Liver (tissue), 9 donors: Measurements from ENCODE around the gene CCIN. TPM values are rescaled to one million over a fixed set of nuclear protein-coding genes. Genes with fewer than 3 reads are reported as not detected.

ENCODE experiments used
- DNase-seq: peaks from one replicate; pipeline ENCODE4 v3.0.0-alpha.2; 2017; ENCODE audit warnings: low spot score
- H3K27ac ChIP-seq, 2 donors: one replicate each; pipeline ENCODE4 v1.7.0; 2013; ENCODE audit warnings: inconsistent platforms in 2 of 2, low read length in 2 of 2, control low read depth in 1 of 2, low read depth in 1 of 2, mild to moderate bottlenecking in 1 of 2
- H3K27me3 ChIP-seq, 4 donors: one replicate each; pipeline versions ENCODE4 v1.6.1 to v1.7.0; 2013; ENCODE audit warnings: low read length in 3 of 4, inconsistent platforms in 1 of 4, mild to moderate bottlenecking in 1 of 4, moderate library complexity in 1 of 4; ENCODE audit not compliant: control insufficient read depth in 4 of 4, insufficient read depth in 4 of 4
- H3K36me3 ChIP-seq, 4 donors: one replicate each; pipeline versions ENCODE4 v1.6.1 to v1.7.0; 2013; ENCODE audit warnings: low read length in 3 of 4, mild to moderate bottlenecking in 3 of 4, low read depth in 1 of 4, moderate library complexity in 1 of 4; ENCODE audit not compliant: control insufficient read depth in 4 of 4, insufficient read depth in 3 of 4
- H3K4me1 ChIP-seq, 4 donors: one replicate each; pipeline versions ENCODE4 v1.6.1 to v1.7.0; 2013; ENCODE audit warnings: low read length in 3 of 4, mild to moderate bottlenecking in 3 of 4, moderate library complexity in 1 of 4; ENCODE audit not compliant: control insufficient read depth in 4 of 4, insufficient read depth in 4 of 4
- H3K4me3 ChIP-seq, 3 donors: one replicate each; pipeline versions ENCODE4 v1.6.1 to v1.7.0; 2013; ENCODE audit warnings: low read length in 3 of 3, control low read depth in 1 of 3, low read depth in 1 of 3, mild to moderate bottlenecking in 1 of 3
- H3K9ac ChIP-seq, 2 donors: one replicate each; pipeline ENCODE4 v1.7.0; 2013; ENCODE audit warnings: low read length in 2 of 2, mild to moderate bottlenecking in 2 of 2, moderate library complexity in 2 of 2, control low read depth in 1 of 2, low read depth in 1 of 2
- H3K9me3 ChIP-seq, 4 donors: one replicate each; pipeline versions ENCODE4 v1.6.1 to v1.7.0; 2013; ENCODE audit warnings: low read length in 3 of 4; ENCODE audit not compliant: control insufficient read depth in 4 of 4
- ATF3 ChIP-seq: IDR thresholded peaks from 2 replicates; pipeline ENCODE4 v1.6.1; 2016; ENCODE audit warnings: antibody characterized with exemption
- CTCF ChIP-seq: fragments of 150-350 bp; IDR thresholded peaks from 2 replicates; pipeline ENCODE4 v1.5.1; 2017; ENCODE audit warnings: improper control_type of control experiment, low read depth, low read length; ENCODE audit not compliant: missing input control
- GABPA ChIP-seq, 2 donors: IDR thresholded peaks in 1 of 2; conservative IDR thresholded peaks in 1 of 2; 2 replicates each; pipeline ENCODE4 v1.6.1; 2016; ENCODE audit warnings: antibody characterized with exemption in 2 of 2, mild to moderate bottlenecking in 1 of 2, moderate library complexity in 1 of 2
- HNF4A ChIP-seq, 2 donors: conservative IDR thresholded peaks; 2 replicates each; pipeline ENCODE4 v1.6.1; 2016; ENCODE audit warnings: antibody characterized with exemption in 2 of 2, mild to moderate bottlenecking in 2 of 2
- JUND ChIP-seq, 2 donors: IDR thresholded peaks; 2 replicates each; pipeline ENCODE4 v1.6.1; 2016; ENCODE audit warnings: antibody characterized with exemption in 2 of 2
- MAX ChIP-seq: IDR thresholded peaks from 2 replicates; pipeline ENCODE4 v1.6.1; 2016; ENCODE audit warnings: antibody characterized with exemption
- NR2F2 ChIP-seq: IDR thresholded peaks from 2 replicates; pipeline ENCODE4 v1.6.1; 2016; ENCODE audit warnings: antibody characterized with exemption
- REST ChIP-seq: IDR thresholded peaks from 2 replicates; pipeline ENCODE4 v1.6.1; 2016; ENCODE audit warnings: antibody characterized with exemption, mild to moderate bottlenecking
- RXRA ChIP-seq, 2 donors: IDR thresholded peaks; 2 replicates each; pipeline ENCODE4 v1.6.1; 2017 to 2018; ENCODE audit warnings: antibody characterized with exemption in 2 of 2, mild to moderate bottlenecking in 1 of 2
- WGBS: extraction: QIAGEN DNeasy Blood & Tissue Kit; methylation state at CpG from one replicate; pipeline ENCODE4 v1.1.7; 2013; 5-methylcytosine and 5-hydroxymethylcytosine counted together
- polyA plus RNA-seq, 2 donors: library from polyadenylated mRNA; stranded (reverse) in 1 of 2; unstranded in 1 of 2; fragments of 200-250 nt in 1 of 2; fragments of >200 nt in 1 of 2; fragmentation: Nextera tagmentation in 1 of 2; extraction: Ambion mirVana in 1 of 2; gene quantifications; one replicate each; pipeline versions ENCODE4 v1.2.1 to v1.2.3, GENCODE V29; 2013 to 2015
- total RNA-seq, 2 donors: library from RNA; depleted of rRNA; stranded (reverse); fragments of >200 nt; gene quantifications; one replicate each; pipeline ENCODE4 v1.2.3, GENCODE V29; 2014
- TF ChIP-seq, protein P1 (sequence below): IDR thresholded peaks from 2 replicates; pipeline ENCODE4 v1.6.1; 2016; ENCODE audit warnings: antibody characterized with exemption
- donor health status: healthy.
- donor health status: healthy.
- donor health status: healthy.
- donor health status: healthy.
- donor health status: healthy.

The CCIN gene
- total and polyA plus RNA-seq, 4 donors: not detected

DNA sequence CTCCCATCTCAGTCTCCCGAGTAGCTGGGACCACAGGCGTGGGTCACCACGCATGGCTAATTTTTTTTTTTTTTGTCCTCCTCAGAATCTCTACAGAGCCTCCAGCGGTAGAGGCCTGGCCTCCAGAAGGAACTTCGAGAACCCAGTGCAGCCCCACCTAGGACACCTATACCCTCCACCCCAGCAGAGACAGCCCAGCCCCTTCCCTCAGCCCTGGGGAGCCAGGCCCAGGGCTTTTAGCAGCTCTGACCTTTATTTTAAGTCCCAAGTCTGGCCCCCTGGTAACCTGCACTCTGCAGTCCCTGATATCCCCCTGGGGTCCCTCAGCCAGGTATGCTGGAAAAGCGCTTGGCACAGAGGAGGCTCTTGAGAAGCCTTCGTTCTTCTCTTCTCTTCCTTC, 27.4 kb upstream of the CCIN start:
- Histone ChIP-seq H3K27ac (no peak overlapping the region), H3K4me1 (peaks cover 5 to 21% (median 12%) of the 10 kb centered on the region in 4 donors), H3K4me3 (no peak overlapping the region)

More for the DNA sequence above, 27.4 kb upstream of the CCIN start:
- no peaks in the 10 kb centered on the region for H3K36me3 ChIP-seq
- no peak for DNase-seq
- TF ChIP-seq JUND (IDR thresholded peaks at IDR 0.05): no peak
- TF ChIP-seq GABPA (IDR thresholded peaks at IDR 0.05 in 1 of 2, conservative IDR thresholded peaks at IDR 0.05 in 1 of 2): no peak
- no peak for TF ChIP-seq NR2F2
- no peak for TF ChIP-seq CTCF
- TF ChIP-seq RXRA (IDR thresholded peaks at IDR 0.05): no peak
- TF ChIP-seq REST: no peak
- TF ChIP-seq, protein P1, sequence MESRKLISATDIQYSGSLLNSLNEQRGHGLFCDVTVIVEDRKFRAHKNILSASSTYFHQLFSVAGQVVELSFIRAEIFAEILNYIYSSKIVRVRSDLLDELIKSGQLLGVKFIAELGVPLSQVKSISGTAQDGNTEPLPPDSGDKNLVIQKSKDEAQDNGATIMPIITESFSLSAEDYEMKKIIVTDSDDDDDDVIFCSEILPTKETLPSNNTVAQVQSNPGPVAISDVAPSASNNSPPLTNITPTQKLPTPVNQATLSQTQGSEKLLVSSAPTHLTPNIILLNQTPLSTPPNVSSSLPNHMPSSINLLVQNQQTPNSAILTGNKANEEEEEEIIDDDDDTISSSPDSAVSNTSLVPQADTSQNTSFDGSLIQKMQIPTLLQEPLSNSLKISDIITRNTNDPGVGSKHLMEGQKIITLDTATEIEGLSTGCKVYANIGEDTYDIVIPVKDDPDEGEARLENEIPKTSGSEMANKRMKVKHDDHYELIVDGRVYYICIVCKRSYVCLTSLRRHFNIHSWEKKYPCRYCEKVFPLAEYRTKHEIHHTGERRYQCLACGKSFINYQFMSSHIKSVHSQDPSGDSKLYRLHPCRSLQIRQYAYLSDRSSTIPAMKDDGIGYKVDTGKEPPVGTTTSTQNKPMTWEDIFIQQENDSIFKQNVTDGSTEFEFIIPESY: no peak
- TF ChIP-seq ATF3: no peak
- TF ChIP-seq HNF4A (conservative IDR thresholded peaks at IDR 0.05): no peak
- no peak for TF ChIP-seq MAX
- H3K9ac ChIP-seq: no peak overlapping the region
- WGBS: 94% methylated on average over 7 of the region's 7 CpGs
- peaks cover 0 to 6% (median 3%) of the 10 kb centered on the region in 4 donors for H3K9me3 ChIP-seq
- H3K27me3 ChIP-seq: no peaks in the 10 kb centered on the region
